Prostate gland (tissue), 2 donors: ENCODE measurements around the gene RGS7.

ENCODE experiments used
- POLR2A ChIP-seq: fragments of 450-650 bp; IDR thresholded peaks from one replicate; pipeline ENCODE4 v1.6.1; 2016; ENCODE audit warnings: antibody characterized with exemption, mild to moderate bottlenecking
- POLR2AphosphoS5 ChIP-seq: sonication (generic); formaldehyde crosslinking; IDR thresholded peaks from one replicate; pipeline ENCODE4 v1.6.1; 2017; ENCODE audit warnings: antibody characterized with exemption
- TF ChIP-seq, protein P1 (sequence below), 4 experiments: fragments of 200-600 bp in 2 of 4; fragments of 450-650 bp in 2 of 4; sonication (generic) in 2 of 4; IDR thresholded peaks; 1 replicate in 3 of 4; 2 replicates in 1 of 4; pipeline ENCODE4 v1.5.1; 2016 to 2019; ENCODE audit warnings: antibody characterized with exemption in 4 of 4, mild to moderate bottlenecking in 2 of 4, moderate library complexity in 2 of 4

DNA sequence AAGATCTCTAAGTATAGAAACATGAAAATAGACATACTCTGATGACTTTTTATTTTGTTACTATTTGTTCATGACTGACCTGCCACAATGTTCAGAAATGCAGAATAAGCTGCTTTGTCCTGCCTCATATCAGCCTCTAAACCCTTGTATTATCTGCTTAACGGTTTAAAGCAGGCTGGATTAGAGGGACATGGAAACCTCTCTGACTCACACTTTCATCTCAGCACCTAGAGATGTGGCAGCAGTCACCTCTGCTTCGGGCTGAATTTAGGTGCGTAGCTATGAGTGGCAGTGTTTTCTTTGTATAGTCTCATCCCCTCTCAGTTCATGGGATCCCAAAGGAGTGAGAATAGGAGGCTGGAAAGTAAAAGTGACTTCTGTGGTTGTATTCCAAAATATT, 255.4 kb downstream of the RGS7 start:
- TF ChIP-seq, protein P1, sequence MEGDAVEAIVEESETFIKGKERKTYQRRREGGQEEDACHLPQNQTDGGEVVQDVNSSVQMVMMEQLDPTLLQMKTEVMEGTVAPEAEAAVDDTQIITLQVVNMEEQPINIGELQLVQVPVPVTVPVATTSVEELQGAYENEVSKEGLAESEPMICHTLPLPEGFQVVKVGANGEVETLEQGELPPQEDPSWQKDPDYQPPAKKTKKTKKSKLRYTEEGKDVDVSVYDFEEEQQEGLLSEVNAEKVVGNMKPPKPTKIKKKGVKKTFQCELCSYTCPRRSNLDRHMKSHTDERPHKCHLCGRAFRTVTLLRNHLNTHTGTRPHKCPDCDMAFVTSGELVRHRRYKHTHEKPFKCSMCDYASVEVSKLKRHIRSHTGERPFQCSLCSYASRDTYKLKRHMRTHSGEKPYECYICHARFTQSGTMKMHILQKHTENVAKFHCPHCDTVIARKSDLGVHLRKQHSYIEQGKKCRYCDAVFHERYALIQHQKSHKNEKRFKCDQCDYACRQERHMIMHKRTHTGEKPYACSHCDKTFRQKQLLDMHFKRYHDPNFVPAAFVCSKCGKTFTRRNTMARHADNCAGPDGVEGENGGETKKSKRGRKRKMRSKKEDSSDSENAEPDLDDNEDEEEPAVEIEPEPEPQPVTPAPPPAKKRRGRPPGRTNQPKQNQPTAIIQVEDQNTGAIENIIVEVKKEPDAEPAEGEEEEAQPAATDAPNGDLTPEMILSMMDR (IDR thresholded peaks at IDR 0.05): no peak
- TF ChIP-seq POLR2A (no peak), POLR2AphosphoS5 (no peak)
